H9 (cell line): ENCODE data around the gene EPS15. TPM values are rescaled to one million over a fixed set of nuclear protein-coding genes. Genes with fewer than 3 reads are reported as not detected.
A peak's percentile ranks its signal among the peaks of the same experiment; 100 is the strongest.

Source experiments
- DNase-seq: peaks from one replicate; pipeline ENCODE4 v3.0.0-alpha.2; 2017
- H2AFZ ChIP-seq: one replicate; pipeline ENCODE4 v1.6.1; 2013; ENCODE audit warnings: mild to moderate bottlenecking, low read length, control low read depth, moderate library complexity
- H2AK5ac ChIP-seq: 2 replicates; pipeline ENCODE4 v1.6.1; 2013; ENCODE audit warnings: low read length, control low read depth, mixed read lengths; ENCODE audit not compliant: insufficient read length
- H2BK120ac ChIP-seq: one replicate; pipeline ENCODE4 v1.6.1; 2013; ENCODE audit warnings: low read depth, mild to moderate bottlenecking, low read length, control low read depth, inconsistent platforms; ENCODE audit not compliant: poor library complexity, severe bottlenecking
- H2BK12ac ChIP-seq: 2 replicates; pipeline ENCODE4 v1.6.1; 2013; ENCODE audit warnings: low read length, control low read depth, mixed read lengths, low read depth; ENCODE audit not compliant: insufficient read length
- H2BK15ac ChIP-seq: 2 replicates; pipeline ENCODE4 v1.6.1; 2013; ENCODE audit warnings: low read depth, low read length, control low read depth
- H2BK20ac ChIP-seq: one replicate; pipeline ENCODE4 v1.6.1; 2013; ENCODE audit warnings: low read depth, mild to moderate bottlenecking, low read length, control low read depth, inconsistent platforms; ENCODE audit not compliant: poor library complexity, severe bottlenecking
- H2BK5ac ChIP-seq: 2 replicates; pipeline ENCODE4 v1.6.1; 2013; ENCODE audit warnings: low read length, control low read depth, mixed read lengths; ENCODE audit not compliant: insufficient read length
- H3K14ac ChIP-seq: 2 replicates; pipeline ENCODE4 v1.6.1; 2013; ENCODE audit warnings: low read length, control low read depth; ENCODE audit not compliant: insufficient read depth
- H3K18ac ChIP-seq: 2 replicates; pipeline ENCODE4 v1.6.1; 2013; ENCODE audit warnings: low read depth, mild to moderate bottlenecking, mixed read lengths, low read length, control low read depth; ENCODE audit not compliant: insufficient read length
- H3K23ac ChIP-seq: 2 replicates; pipeline ENCODE4 v1.6.1; 2013; ENCODE audit warnings: low read length, control low read depth, mixed read lengths, low read depth; ENCODE audit not compliant: insufficient read length
- H3K23me2 ChIP-seq: 2 replicates; pipeline ENCODE4 v1.6.1; 2013; ENCODE audit warnings: low read depth, mild to moderate bottlenecking, mixed read lengths, low read length, control low read depth; ENCODE audit not compliant: insufficient read length, poor library complexity, severe bottlenecking
- H3K27ac ChIP-seq: 2 replicates; pipeline ENCODE4 v1.5.1; 2013; ENCODE audit warnings: low read length, control low read depth, mixed read lengths, low read depth; ENCODE audit not compliant: insufficient read length
- H3K27me3 ChIP-seq: 2 replicates; pipeline ENCODE4 v1.6.1; 2013; ENCODE audit warnings: low read length, control low read depth, inconsistent platforms; ENCODE audit not compliant: insufficient read depth
- H3K4ac ChIP-seq: 2 replicates; pipeline ENCODE4 v1.6.1; 2013; ENCODE audit warnings: low read depth, mild to moderate bottlenecking, control low read depth, inconsistent platforms, low read length, moderate library complexity
- H3K4me1 ChIP-seq: 2 replicates; pipeline ENCODE4 v1.6.1; 2013; ENCODE audit warnings: low read length, control low read depth, inconsistent platforms; ENCODE audit not compliant: insufficient read depth
- H3K4me2 ChIP-seq: 2 replicates; pipeline ENCODE4 v1.6.1; 2013; ENCODE audit warnings: low read length, control low read depth, mixed read lengths; ENCODE audit not compliant: insufficient read length, insufficient read depth
- H3K56ac ChIP-seq: 2 replicates; pipeline ENCODE4 v1.6.1; 2013; ENCODE audit warnings: low read depth, mild to moderate bottlenecking, mixed read lengths, low read length, control low read depth; ENCODE audit not compliant: insufficient read length
- H3K79me1 ChIP-seq: 2 replicates; pipeline ENCODE4 v1.6.1; 2013; ENCODE audit warnings: low read depth, mild to moderate bottlenecking, moderate library complexity, low read length, control low read depth, inconsistent platforms; ENCODE audit not compliant: insufficient read depth, poor library complexity, severe bottlenecking
- H3K79me2 ChIP-seq: 2 replicates; pipeline ENCODE4 v1.6.1; 2013; ENCODE audit warnings: low read length, control low read depth, inconsistent platforms; ENCODE audit not compliant: insufficient read depth
- H3K9ac ChIP-seq: 2 replicates; pipeline ENCODE4 v1.6.1; 2013; ENCODE audit warnings: low read length, control low read depth, mixed read lengths; ENCODE audit not compliant: insufficient read length; ENCODE audit errors: extremely low read depth
- H3K9me3 ChIP-seq: one replicate; pipeline ENCODE4 v1.6.1; 2013; ENCODE audit warnings: low read depth, low read length, inconsistent platforms; ENCODE audit not compliant: control insufficient read depth
- H3T11ph ChIP-seq: one replicate; pipeline ENCODE4 v1.6.1; 2013; ENCODE audit warnings: mild to moderate bottlenecking, low read length, control low read depth, inconsistent platforms
- H4K20me1 ChIP-seq: one replicate; pipeline ENCODE4 v1.6.1; 2013; ENCODE audit not compliant: control insufficient read depth, insufficient read length, insufficient read depth
- H4K5ac ChIP-seq: 2 replicates; pipeline ENCODE4 v1.6.1; 2013; ENCODE audit warnings: low read depth, mild to moderate bottlenecking, mixed read lengths, low read length, control low read depth; ENCODE audit not compliant: insufficient read length
- H4K8ac ChIP-seq: replicated peaks from 2 replicates; pipeline ENCODE4 v1.6.1; 2013; ENCODE audit warnings: low read length, control low read depth, mixed read lengths, low read depth; ENCODE audit not compliant: insufficient read length
- H4K91ac ChIP-seq: 2 replicates; pipeline ENCODE4 v1.6.1; 2013; ENCODE audit warnings: low read depth, mild to moderate bottlenecking, moderate library complexity, mixed read lengths, low read length, control low read depth; ENCODE audit not compliant: insufficient read length
- H3K27ac Mint-ChIP-seq, 3 experiments: 2 replicates in 2 of 3; 3 replicates in 1 of 3; pipeline ENCODE4 v1.8.0; 2020 to 2021; ENCODE audit warnings: mixed read lengths in 3 of 3, mild to moderate bottlenecking in 1 of 3, moderate library complexity in 1 of 3
- H3K27me3 Mint-ChIP-seq: 2 replicates; pipeline ENCODE4 v1.8.0; 2021; ENCODE audit warnings: low read depth, mild to moderate bottlenecking, moderate library complexity, mixed read lengths
- H3K36me3 Mint-ChIP-seq, 3 experiments: 2 replicates in 2 of 3; 3 replicates in 1 of 3; pipeline ENCODE4 v1.8.0; 2020 to 2021; ENCODE audit warnings: low read depth in 3 of 3, mixed read lengths in 3 of 3; ENCODE audit not compliant: insufficient read depth in 1 of 3
- H3K4me1 Mint-ChIP-seq, 2 experiments: 2 replicates each; pipeline ENCODE4 v1.8.0; 2020; ENCODE audit warnings: mixed read lengths in 2 of 2
- H3K4me3 Mint-ChIP-seq, 2 experiments: 2 replicates in 1 of 2; 3 replicates in 1 of 2; pipeline ENCODE4 v1.8.0; 2020 to 2021; ENCODE audit warnings: mild to moderate bottlenecking in 2 of 2, mixed read lengths in 2 of 2, moderate library complexity in 1 of 2
- H3K9me3 Mint-ChIP-seq, 2 experiments: 2 replicates in 1 of 2; 3 replicates in 1 of 2; pipeline ENCODE4 v1.8.0; 2020; ENCODE audit warnings: mild to moderate bottlenecking in 2 of 2, mixed read lengths in 2 of 2, moderate library complexity in 1 of 2
- WGBS: extraction: QIAGEN DNeasy Blood & Tissue Kit; methylation state at CpG from one replicate; pipeline ENCODE4 v1.1.7; 2013; ENCODE audit warnings: missing lambda C conversion rate, low lambda C conversion rate, mixed read lengths; ENCODE audit not compliant: insufficient read length; ENCODE audit errors: extremely low coverage; 5-methylcytosine and 5-hydroxymethylcytosine counted together
- total RNA-seq: library from RNA; stranded (reverse); gene quantifications from 2 replicates; pipeline ENCODE4 v1.2.1, GENCODE V29; 2021
- TF ChIP-seq, protein P1 (sequence below): fragments of 200-600 bp; sonication (generic); conservative IDR thresholded peaks from 3 replicates; pipeline ENCODE4 v1.8.0; 2021; ENCODE audit warnings: antibody characterized with exemption, mild to moderate bottlenecking

EPS15 gene
- total RNA-seq, 1 experiment from 2014 or later, result 44.1 TPM

DNA sequence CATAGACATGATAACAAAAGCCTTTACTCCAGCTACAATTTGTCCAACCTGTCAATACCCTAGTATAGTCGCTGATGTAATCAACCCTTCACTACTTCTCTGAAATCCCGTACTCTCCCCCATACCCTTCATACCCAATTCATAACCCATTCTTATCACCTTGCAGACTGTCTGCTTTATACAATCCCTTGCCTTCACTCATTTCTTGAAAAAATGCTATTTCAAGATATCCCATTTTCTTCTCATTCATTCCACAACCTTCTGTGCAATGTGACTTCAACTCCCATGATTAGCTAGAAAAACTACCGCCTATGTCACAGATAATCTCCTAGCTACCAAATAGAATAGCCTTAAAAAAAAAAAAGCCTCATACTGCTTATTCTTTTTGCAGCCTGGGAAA, 49.5 kb downstream of the EPS15 start:
- no peaks in the 10 kb centered on the region for H3K27me3 Mint-ChIP-seq
- Histone ChIP-seq H2BK15ac (no peak overlapping the region), H3K9me3 (no peaks in the 10 kb centered on the region), H3K79me2 (no peaks in the 10 kb centered on the region), H3K4me2 (no peak overlapping the region), H4K20me1 (no peaks in the 10 kb centered on the region), H2BK120ac (no peak overlapping the region), H3K4ac (no peak overlapping the region), H3K79me1 (no peaks in the 10 kb centered on the region), H2BK12ac (no peak overlapping the region), H4K8ac (no peak overlapping the region), H2BK5ac (no peak overlapping the region), H3K23ac (no peak overlapping the region), H3K23me2 (no peaks in the 10 kb centered on the region), H2BK20ac (no peak overlapping the region), H3K9ac (no peak overlapping the region), H3T11ph (no peak overlapping the region), H3K27ac (no peak overlapping the region), H3K4me1 (no peaks in the 10 kb centered on the region), H4K5ac (no peak overlapping the region), H2AK5ac (no peak overlapping the region), H3K18ac (no peak overlapping the region), H2AFZ (no peak overlapping the region), H4K91ac (no peak overlapping the region), H3K56ac (no peak overlapping the region), H3K27me3 (no peaks in the 10 kb centered on the region), H3K14ac (no peak overlapping the region)
- WGBS, result 100% methylated on average over 2 of the region's 3 CpGs
- H3K9me3 Mint-ChIP-seq, result no peaks in the 10 kb centered on the region
- no peak for DNase-seq
- H3K4me1 Mint-ChIP-seq, result no peaks in the 10 kb centered on the region
- no peak overlapping the region for H3K4me3 Mint-ChIP-seq
- H3K27ac Mint-ChIP-seq, result peak overlapping the region in 1 of 3 experiments; percentile 56; a peak in 1 of 7 replicates
- H3K36me3 Mint-ChIP-seq, result peaks cover 3 to 18% (median 5%) of the 10 kb centered on the region in 3 experiments; a peak in 4 of 7 replicates
- TF ChIP-seq, protein P1, sequence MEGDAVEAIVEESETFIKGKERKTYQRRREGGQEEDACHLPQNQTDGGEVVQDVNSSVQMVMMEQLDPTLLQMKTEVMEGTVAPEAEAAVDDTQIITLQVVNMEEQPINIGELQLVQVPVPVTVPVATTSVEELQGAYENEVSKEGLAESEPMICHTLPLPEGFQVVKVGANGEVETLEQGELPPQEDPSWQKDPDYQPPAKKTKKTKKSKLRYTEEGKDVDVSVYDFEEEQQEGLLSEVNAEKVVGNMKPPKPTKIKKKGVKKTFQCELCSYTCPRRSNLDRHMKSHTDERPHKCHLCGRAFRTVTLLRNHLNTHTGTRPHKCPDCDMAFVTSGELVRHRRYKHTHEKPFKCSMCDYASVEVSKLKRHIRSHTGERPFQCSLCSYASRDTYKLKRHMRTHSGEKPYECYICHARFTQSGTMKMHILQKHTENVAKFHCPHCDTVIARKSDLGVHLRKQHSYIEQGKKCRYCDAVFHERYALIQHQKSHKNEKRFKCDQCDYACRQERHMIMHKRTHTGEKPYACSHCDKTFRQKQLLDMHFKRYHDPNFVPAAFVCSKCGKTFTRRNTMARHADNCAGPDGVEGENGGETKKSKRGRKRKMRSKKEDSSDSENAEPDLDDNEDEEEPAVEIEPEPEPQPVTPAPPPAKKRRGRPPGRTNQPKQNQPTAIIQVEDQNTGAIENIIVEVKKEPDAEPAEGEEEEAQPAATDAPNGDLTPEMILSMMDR, result no peak
